Measurements from ENCODE around the gene ATP6V0D1. TPM values are rescaled to one million over a fixed set of nuclear protein-coding genes. Genes with fewer than 3 reads are reported as not detected.

ATP6V0D1 gene
- total RNA-seq, 1 experiment from 2014 or later = 76.6 TPM

DNA sequence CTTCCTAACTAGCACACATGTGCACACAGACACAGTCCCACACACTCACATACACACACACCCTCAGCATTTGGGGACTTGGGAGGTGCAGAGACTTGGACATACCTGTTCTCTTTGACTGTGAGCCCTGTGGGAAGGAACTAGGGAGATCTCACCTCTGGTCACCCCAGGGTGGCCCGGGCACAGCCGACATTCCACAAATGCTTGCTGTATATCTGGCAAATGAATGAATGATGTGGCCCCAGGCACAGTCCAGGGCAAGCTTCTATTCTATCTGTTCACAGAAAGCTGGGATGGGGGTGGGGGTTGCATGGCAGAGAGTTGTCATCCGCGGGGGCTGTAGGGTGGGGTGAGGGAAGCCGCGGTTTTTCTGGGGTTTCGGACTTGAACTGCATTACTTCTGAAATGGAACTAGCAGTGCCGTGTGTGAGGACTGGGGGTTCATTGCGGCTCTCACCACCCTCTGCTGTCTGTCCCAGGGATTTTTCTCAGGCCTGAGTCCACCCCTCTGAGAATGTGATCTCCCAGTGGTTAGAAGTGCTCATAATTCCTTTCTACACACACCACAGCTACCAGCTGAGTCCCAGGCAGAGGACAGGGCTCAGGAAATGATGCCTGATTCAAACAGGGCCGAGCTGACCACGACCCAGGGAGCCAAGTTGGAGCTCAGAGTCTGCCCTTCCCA lies 44.4 kb upstream of the ATP6V0D1 start:
- Histone ChIP-seq H2AFZ (ENCODE audit: low read length) (no peak overlapping the region), H3K9me2 (replicated peaks; ENCODE audit: low read length) (no peaks in the 10 kb centered on the region), H3F3A (ENCODE audit: low read length, unreplicated experiment) (no peaks in the 10 kb centered on the region), H3K4me3 (ENCODE audit: low read length) (no peak overlapping the region), H3K27me3 (ENCODE audit: low read length) (no peaks in the 10 kb centered on the region), H3K4me2 (ENCODE audit: low read length) (no peak overlapping the region), H3K9ac (ENCODE audit: low read length) (no peak overlapping the region), H3K4me1 (ENCODE audit: insufficient read depth, low read length) (no peaks in the 10 kb centered on the region; the same call in 1 of the 2 replicates), H4K20me1 (ENCODE audit: low read length) (no peaks in the 10 kb centered on the region), H3K27ac (ENCODE audit: low read length) (no peak overlapping the region), H3K9me3 (ENCODE audit: low read length) (no peaks in the 10 kb centered on the region), H3K36me3 (ENCODE audit: low read depth, low read length) (no peaks in the 10 kb centered on the region), H3K79me2 (ENCODE audit: low read length) (peaks cover 13% of the 10 kb centered on the region)
- ATAC-seq (no peak), DNase-seq (no peak)
- intact Hi-C loops (cut with micrococcal nuclease) = no loop called here
- CTCF ChIA-PET = no interaction called here
- TF ChIP-seq, protein P1, sequence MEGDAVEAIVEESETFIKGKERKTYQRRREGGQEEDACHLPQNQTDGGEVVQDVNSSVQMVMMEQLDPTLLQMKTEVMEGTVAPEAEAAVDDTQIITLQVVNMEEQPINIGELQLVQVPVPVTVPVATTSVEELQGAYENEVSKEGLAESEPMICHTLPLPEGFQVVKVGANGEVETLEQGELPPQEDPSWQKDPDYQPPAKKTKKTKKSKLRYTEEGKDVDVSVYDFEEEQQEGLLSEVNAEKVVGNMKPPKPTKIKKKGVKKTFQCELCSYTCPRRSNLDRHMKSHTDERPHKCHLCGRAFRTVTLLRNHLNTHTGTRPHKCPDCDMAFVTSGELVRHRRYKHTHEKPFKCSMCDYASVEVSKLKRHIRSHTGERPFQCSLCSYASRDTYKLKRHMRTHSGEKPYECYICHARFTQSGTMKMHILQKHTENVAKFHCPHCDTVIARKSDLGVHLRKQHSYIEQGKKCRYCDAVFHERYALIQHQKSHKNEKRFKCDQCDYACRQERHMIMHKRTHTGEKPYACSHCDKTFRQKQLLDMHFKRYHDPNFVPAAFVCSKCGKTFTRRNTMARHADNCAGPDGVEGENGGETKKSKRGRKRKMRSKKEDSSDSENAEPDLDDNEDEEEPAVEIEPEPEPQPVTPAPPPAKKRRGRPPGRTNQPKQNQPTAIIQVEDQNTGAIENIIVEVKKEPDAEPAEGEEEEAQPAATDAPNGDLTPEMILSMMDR (conservative IDR thresholded peaks at IDR 0.05; ENCODE audit: low read depth, low read length) = no peak
- TF ChIP-seq EZH2 (IDR thresholded peaks at IDR 0.05; ENCODE audit: low read length, unreplicated experiment) = no peak
- TF ChIP-seq EZH2phosphoT487 (IDR thresholded peaks at IDR 0.05; ENCODE audit: borderline replicate concordance, low read length) = no peak
- POLR2A ChIA-PET (ENCODE audit: unreplicated experiment) = no interaction called here
- BruUV-seq (replicated peaks) = no TSS peak

DNA sequence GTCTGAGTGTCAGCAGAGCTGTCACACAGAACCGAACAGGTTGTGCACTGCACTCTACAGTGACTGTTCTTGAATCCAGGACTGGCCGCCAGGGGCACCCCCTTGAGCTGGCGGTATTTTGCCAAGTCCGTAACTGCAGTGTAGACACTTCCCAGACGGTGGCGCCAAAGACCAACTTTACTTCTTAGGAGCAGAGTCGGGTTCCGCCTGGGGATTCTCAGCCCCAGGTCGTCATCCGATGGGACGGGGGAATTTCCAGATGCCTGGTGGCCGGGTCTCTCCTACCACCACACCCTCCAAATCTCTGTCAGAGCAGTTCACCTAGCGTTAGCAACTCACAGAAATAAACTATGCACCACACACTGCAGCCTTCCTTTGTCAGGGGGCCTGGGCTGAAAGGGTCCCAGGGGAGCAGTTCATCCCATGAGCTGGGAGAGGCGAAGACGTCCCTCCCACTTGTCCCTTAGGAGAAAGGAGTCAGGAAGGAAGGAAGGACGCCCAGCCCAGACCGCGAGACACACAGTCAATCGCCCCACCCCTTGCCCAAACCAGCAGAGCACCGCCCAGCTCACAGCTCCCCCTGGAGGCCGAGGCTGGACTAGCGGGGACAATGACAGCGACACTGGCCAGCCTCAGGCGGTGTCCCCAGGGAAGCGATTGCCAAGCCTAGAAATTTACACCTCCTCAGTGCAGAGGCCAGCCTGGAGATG lies 40.3 kb upstream of the ATP6V0D1 start:
- H3F3A ChIP-seq (ENCODE audit: low read length, unreplicated experiment) = no peaks in the 10 kb centered on the region
- no peaks in the 10 kb centered on the region for H4K20me1 ChIP-seq (ENCODE audit: low read length)
- no peak for TF ChIP-seq EZH2 (IDR thresholded peaks at IDR 0.05; ENCODE audit: low read length, unreplicated experiment)
- no peak for TF ChIP-seq EZH2phosphoT487 (IDR thresholded peaks at IDR 0.05; ENCODE audit: borderline replicate concordance, low read length)
- TF ChIP-seq, protein P1 (conservative IDR thresholded peaks at IDR 0.05; ENCODE audit: low read depth, low read length) = peak; percentile 74
- H2AFZ ChIP-seq (ENCODE audit: low read length) = peak overlapping the region; percentile 90
- no peaks in the 10 kb centered on the region for H3K36me3 ChIP-seq (ENCODE audit: low read depth, low read length)
- DNase-seq = peak; percentile 97
- BruUV-seq (replicated peaks) = TSS peak; percentile 67
- H3K27ac ChIP-seq (ENCODE audit: low read length) = peak overlapping the region; percentile 75
- H3K9me2 ChIP-seq (replicated peaks; ENCODE audit: low read length) = no peaks in the 10 kb centered on the region
- no peaks in the 10 kb centered on the region for H3K9me3 ChIP-seq (ENCODE audit: low read length)
- H3K4me3 ChIP-seq (ENCODE audit: low read length) = peak overlapping the region; percentile 73
- H3K27me3 ChIP-seq (ENCODE audit: low read length) = no peaks in the 10 kb centered on the region
- CTCF ChIA-PET = interaction anchor here (0.5 to 1.7 kb wide), 15 partner anchors 8 to 629 kb away, joined by 3 to 17 read pairs (median 5); partner anchors contain the start of genes ACD, ATP6V0D1 and CTCF
- H3K4me2 ChIP-seq (ENCODE audit: low read length) = peak overlapping the region; percentile 95
- POLR2A ChIA-PET (ENCODE audit: unreplicated experiment) = interaction anchor here (0.6 kb wide), 2 partner anchors 14 to 42 kb away, joined by 4 to 7 read pairs; no protein-coding TSS in a partner anchor
- peak overlapping the region; percentile 76 for H3K9ac ChIP-seq (ENCODE audit: low read length)
- no peaks in the 10 kb centered on the region for H3K79me2 ChIP-seq (ENCODE audit: low read length)
- intact Hi-C loops (cut with micrococcal nuclease) = loop anchor here (2.0 to 5.0 kb wide), 3 partner anchors 34 to 148 kb away; partner anchors contain the start of gene CTCF
- peak; percentile 94 for ATAC-seq
- H3K4me1 ChIP-seq (ENCODE audit: insufficient read depth, low read length) = peaks cover 7% of the 10 kb centered on the region

Measured in PC-3 (cell line).